Stimulated activated naive CD8-positive, alpha-beta T cell treated with anti-CD3 and anti-CD28 coated beads, Interleukin-15, Interleukin-2, amounts not matched to agents 100 U/mL and 50 U/mL, for 24 hours (primary cell): ENCODE results near the gene ANAPC4.

Source experiments
- ATAC-seq: fragments of 150-1000 bp; cut with Tn5 transposase; one replicate; pipeline ENCODE4 v1.10.0; 2021
- DNase-seq: peaks from one replicate; pipeline ENCODE4 v3.0.0; 2021

Gene ANAPC4

DNA sequence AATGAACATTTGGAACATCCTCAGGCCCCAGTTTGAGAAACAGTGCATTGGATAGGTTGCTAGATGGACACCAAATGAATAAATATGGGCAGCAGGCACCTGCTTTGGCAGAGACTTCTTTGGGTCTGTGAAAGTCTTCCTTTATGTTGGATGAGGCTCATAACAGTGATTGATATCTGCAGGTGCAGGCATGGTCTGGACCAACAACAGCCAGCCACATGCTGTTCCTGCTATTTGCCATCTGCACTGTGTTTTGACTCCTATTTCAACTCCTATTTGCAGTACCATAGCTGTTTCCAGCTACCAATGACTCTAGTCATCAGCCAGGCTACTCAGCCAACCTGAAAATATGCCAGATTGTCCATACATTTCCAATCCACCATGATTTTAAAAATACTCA lies 60.9 kb downstream of the ANAPC4 start:
- DNase-seq (no peak), ATAC-seq (no peak)

DNA sequence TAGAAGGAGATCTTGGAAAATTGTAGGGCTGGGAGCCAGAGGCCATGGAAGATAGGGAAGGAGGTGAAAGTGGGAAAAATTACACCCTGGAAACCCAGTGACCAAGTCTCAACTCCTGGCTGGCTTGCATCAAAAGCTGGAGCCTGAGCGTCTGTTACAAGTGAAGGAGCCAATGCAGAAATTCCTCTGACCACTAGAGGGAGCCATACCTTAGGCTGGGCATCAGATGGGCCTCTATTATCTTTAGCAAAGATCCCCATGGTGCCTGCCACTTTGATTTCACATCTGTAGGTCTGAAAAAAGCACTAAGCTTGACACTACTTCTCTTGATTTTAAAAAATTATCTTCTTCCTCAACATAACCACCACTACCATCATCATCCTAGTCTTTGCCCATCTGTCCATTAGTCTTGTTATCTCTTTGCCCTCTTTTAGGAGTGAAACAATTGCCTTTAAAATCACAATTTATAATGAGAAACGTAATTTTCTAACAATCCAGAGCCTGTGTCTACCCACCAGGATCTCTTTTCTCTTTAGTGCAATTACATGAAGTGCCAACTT lies 62.9 kb downstream of the ANAPC4 start:
- DNase-seq (peak; percentile 66), ATAC-seq (peak; percentile 80)

DNA sequence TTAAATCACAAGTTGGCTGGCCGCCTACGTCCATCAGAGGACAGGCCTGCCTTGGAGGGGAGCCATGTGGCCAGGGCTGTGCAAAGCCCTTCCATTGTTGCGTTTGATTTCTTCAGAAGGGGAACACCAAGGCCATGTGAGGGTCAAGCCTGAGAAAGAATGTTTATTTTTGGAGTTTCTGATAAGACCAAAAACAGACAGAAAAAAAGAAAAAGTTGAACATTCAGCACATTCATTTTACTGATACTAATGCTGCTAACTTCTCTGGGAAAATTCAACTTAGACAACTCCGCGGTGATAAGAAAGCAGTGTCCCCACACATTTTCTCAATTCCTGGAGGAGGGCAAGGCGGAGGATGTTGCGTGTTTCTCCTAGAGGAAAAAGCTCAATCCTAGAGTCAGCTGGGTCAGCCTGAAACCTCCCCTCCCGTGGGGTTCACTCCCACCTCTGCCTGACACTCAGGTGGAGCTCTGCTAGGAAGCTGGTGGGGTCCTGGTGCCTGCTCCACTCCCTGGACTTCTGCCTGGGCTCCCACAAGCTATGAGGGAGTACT lies 63.5 kb downstream of the ANAPC4 start:
- ATAC-seq: no peak
- DNase-seq: no peak

DNA sequence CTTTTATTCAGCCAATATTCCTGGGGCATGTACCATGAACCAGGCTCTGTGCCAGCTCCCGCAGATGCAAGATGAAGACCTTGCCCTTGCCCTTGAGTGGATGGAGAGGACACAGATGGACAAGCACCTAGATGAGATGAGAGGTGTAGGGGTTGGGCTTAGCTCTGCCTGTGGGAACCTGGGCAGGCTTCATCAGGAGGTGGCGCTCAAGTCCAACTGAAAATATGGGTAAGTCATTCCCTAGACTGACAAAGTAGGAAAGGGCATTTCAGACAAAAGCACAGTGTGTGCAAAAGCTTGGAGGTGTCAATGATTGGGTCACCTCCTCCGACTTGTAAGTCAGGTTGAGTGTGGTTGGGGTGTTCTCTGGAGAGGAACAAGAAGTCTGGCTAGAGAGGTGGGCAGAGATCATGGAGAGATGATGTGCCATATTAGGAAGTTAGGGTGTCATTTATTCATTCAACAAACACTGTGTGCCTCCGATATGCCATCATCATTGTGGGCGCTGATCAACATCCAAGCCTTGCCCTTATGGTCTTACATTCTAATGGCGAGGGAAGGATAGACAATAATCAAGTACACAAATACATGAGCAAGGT lies 64.6 kb downstream of the ANAPC4 start:
- ATAC-seq (peak; percentile 55), DNase-seq (peak; percentile 30)

DNA sequence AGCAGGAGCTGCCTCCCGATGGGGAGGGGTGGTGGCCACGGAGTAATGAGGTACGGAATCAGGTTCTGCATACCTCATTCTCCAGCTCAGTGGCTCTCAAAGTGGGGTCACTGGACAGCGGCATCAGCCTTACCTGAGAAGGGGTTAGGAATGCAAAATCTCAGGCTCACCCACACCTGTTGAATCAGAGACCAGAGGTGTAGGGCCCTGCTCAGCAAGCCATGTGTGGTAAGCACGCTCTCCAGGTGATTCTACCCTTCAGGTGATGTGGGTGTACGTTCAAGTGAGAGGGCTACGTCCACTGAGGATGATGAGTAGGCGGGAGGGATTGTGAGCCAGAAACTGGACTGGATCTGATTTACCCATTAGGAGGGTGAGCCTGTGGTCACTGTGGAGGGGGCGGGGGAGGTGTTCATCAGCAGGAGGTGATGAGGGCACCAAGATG lies 65.8 kb downstream of the ANAPC4 start:
- DNase-seq (no peak), ATAC-seq (no peak)

DNA sequence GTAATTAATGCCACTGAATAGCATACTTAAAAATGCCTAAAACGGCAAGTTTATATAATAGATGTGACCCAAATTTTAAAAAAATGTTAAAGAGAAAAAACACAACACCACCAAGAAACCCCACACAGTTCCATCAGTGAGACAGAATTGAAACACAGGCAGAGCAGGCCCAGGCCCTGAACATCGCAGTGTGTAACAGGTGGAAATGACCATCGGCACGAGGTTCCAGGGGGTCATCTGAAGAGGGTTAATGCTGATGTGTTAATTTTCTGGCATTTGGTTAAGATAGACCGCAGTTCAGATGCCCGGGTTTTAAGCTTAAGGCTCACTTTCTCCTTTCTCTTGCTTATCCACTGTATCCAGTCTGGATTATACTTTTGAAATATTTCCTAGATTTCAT lies 66.8 kb downstream of the ANAPC4 start:
- no peak for ATAC-seq
- no peak for DNase-seq

DNA sequence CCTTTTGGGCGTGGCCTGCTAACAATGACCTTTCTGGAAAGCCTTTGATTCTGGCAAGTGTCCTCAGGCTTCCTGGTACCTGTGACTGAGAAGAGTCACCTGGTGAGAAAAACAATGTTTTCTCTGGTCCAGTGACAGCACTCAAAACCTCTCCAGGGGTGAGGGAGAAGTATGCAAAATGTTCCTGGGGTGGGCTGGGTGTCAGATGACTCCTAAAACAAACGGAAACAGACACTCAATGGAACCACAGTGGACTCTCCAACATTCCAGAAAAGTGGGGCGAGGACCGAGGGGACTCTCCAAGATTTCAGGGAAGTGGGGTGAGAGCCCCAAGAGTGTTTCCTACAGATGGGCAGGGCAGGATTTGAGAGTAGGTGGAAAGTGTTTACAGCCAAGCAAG lies 69.5 kb downstream of the ANAPC4 start:
- DNase-seq (no peak), ATAC-seq (no peak)

DNA sequence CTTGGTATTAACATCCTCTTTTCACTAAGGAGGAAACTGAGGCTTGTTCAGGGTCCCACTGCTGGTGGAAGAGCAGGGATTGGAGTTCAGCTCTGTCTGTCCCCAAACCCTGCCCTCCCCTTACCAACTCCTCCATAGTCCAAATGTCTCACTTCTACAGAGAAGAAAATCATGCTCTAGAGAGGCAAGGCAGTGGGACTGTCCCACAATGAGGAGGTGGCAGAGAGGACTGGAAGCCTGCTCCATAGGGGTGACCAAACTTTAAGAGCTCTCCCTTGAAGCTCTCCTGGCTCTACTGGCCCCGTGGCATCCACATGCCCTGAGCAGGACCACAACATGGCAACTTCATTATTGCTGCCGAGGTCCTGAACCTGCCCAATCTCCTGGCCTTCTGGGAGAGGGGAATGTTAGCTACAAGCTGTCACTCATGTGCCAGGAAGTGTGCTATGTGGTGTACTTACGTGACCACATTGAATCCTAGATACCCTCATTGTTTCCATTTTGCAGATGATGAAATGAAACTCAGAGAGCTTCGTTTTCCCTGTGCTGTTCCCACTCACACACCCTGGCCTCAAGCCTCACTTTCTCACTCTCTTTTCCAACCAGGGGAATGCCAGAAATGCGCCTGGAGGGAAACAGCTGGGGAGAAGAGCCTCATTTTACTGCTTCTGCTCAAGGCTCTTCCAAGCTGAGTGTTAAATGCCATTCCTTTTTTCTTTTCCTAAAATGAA lies 71.5 kb downstream of the ANAPC4 start:
- peak; percentile 6 for DNase-seq
- peak; percentile 60 for ATAC-seq

DNA sequence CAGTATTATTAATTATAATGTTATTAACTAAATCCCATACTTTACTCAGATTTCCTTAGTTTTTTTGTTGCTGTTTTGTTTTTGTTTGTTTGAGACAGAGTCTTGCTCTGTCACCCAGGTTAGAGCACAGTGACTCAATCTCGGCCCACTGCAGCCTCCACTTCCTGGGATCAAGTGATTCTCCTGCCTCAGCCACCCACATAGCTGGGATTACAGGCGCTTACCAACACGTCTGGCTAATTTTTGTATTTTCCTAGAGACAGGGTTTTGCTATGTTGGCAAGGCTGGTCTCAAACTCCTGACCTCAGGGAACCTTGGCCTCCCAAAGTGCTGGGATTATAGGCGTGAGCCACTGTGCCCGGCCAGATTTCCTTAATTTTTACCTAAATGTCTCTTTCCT lies 72.2 kb downstream of the ANAPC4 start:
- DNase-seq: no peak

DNA sequence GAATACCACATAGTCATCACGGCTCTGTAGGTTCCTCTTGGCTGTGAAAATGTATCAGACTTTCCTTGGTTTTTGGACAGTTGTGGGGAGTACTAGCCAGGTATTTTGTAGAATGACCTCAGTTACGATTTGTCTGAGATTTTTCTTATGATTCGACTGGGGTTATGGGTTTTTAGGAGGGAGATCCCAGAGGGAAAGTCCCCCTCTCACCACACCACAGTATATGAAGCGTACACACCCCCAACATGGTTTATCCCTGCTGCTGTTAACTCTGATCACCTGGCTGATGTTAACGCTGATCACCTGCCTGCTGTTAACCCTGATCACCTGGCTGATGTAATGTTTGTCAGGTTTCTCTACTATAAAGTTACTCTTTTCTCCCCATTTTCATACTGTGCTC lies 72.6 kb downstream of the ANAPC4 start:
- no peak for DNase-seq
- ATAC-seq: peak; percentile 65

More for the DNA sequence above, 72.2 kb downstream of the ANAPC4 start:
- ATAC-seq: no peak

DNA sequence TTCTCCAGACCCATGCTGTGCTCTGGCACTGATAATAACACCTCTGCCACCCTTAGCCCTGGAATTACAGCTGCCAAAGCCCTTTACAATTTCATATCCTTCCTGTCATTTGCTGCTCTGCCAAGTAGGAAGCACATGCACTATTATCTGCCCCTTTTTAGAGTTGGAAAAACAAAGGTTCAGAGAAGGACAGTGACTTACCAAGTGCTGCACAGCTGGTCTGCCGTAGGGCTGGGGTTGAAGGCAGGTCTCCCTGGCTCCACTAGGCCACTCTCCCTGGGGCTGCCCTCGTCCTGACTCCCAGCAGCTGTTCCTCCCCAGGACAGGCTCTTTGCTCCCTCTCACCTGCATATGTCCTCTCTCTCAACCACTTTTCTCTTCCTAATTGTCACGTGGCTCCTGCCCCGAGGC lies 73.4 kb downstream of the ANAPC4 start:
- no peak for ATAC-seq
- no peak for DNase-seq

DNA sequence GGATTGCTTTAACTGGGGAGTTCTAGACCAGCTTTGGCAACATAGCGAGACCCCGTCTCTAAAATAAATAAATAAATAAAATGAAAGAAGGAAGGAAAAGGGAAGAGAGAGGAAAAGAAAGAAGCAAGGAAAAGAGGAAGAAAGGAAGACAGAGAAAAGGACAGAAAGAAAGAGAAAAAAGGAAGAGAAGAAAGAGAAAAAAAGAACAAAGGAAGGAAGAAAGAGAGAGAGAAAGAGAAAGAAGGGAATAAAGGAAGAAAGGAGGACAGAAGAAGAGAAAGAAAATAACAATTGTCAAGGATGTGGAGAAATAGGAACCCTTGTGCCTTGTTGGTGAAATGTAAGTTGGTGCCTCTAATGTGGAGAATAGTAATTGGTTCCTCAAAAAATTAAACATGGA lies 74.6 kb downstream of the ANAPC4 start:
- ATAC-seq (no peak), DNase-seq (no peak)

DNA sequence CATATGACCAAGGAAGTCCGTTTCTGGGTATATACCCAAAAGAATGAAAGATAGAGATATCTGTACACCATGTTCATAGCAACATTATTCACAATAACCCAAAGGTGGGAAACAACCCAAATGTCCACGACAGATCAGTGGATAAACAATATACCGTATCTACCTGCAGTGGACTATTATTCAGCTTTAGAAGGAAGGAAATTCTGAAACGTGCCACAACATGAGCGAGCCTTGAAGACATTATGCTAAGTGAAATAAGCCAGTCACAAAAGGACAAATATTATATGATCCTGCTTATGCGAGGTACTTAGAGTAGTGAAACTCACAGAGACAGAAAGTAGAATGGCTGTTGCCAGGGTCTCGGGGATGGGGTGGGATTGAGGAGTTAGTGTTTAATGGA lies 75.0 kb downstream of the ANAPC4 start:
- DNase-seq (no peak), ATAC-seq (no peak)

DNA sequence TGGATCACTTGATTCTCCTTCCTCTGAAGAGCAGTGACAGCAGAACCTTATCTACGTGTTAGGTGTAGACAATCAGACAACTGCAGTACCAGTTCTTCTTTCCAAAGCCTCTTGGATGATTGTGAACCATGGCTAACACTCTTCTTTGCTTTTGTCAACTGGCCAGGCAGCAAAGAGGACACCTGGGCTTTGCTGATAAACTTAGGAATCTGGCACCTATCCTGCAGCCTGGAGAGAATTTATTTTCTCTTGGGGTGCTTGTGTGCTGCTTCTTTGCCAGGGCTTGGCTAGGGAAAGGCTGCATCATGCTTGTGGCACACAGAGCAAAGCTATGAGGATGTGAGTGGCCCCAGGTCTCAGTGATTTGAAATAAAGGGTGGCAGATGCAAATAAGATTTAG lies 77.4 kb downstream of the ANAPC4 start:
- no peak for DNase-seq
- ATAC-seq: no peak

DNA sequence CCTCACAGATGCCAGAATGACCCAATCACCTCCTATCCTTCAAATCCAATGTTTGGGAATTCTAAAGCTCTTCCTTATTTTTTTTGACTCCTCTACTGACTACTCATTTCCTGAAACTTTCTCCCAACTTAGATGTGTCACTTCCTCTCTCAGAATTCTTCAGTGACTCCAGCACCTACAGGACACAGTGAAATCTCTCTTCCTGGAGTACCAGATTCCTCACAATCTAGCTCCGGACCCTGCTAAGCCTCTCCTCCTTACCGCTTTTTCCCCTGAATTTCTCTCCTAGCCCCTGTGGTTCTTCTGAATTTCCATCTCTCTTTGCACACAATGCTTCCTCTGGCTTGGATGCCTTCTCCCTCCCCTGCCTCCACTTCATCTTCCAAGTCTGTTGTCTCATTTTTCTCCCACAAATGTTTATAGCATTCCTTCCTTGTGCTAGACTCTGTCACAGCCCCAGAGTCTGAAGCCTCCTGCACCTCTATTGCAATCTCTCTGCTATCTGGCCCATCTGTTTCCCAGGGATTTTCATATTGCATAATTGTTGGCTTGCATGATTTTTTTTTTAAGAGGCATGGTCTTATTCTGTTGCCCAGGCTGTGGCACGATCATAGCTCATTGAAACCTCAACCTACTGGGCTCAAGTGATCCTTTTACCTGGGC lies 80.1 kb downstream of the ANAPC4 start:
- DNase-seq (no peak), ATAC-seq (no peak)

DNA sequence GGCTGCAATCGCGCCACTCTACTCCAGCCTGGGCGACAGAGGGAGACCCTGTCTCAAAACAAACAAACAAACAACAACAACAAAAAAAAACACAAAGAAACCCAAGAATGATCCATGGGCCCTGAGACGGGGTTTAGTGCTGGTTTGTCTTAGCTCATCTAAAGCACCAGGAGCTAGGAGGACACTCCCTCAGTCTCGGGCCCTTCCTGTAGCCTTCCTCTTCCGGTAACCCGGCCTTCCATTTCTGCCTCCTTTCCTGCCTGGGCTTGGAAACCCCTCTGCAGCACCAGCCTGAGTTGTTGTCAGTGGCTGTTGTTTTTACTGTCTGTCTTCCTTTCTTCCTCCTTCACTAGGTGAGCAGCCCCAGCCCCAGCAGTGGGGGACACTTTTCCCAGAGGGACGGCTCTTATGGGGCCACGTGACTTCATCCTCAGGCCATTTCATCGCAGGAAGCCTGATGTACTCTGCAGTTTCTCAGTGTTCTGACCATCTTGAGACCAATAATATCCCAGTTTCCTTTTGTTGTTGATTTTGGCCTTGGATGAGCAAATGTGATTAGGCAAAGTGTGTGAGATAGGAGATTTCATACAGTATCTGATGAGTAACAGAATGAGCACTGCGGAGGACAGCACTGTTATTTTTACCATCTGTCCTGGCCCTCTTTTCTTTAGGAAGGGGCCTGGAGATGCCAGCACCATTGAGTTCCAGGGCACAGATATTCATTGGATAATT lies 90.1 kb downstream of the ANAPC4 start:
- DNase-seq (no peak), ATAC-seq (no peak)

DNA sequence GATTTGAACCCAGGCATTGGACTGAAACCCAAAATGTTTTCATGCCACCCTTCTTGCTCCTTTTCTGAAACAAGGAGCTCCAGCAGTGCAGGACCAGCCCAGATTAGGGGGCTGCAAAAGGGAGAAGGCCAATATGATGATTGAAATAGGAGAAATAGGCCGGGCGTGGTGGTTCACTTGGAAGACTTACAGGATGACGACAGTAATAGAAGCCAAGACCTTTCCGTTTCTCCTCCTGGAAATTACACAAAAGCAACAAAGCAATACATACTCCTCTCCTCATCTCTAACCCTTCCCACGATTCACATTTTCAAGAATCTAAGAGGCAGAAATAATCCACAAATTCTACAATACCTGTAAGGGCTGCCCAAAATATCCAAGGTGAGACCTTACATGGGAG lies 90.8 kb downstream of the ANAPC4 start:
- ATAC-seq: no peak

More for the DNA sequence above, 90.8 kb downstream of the ANAPC4 start:
- no peak for DNase-seq
